Measurements from ENCODE around the gene NOTCH1. TPM values are rescaled to one million over a fixed set of nuclear protein-coding genes. Genes with fewer than 3 reads are reported as not detected.
"Not testable (repeated sequence)": the region's sequence is repeated elsewhere in the genome, so short reads cannot be mapped to it uniquely, and the experiment has no call there.

The NOTCH1 gene
- total RNA-seq, 1 experiment from 2014 or later, result 28.5 TPM

DNA sequence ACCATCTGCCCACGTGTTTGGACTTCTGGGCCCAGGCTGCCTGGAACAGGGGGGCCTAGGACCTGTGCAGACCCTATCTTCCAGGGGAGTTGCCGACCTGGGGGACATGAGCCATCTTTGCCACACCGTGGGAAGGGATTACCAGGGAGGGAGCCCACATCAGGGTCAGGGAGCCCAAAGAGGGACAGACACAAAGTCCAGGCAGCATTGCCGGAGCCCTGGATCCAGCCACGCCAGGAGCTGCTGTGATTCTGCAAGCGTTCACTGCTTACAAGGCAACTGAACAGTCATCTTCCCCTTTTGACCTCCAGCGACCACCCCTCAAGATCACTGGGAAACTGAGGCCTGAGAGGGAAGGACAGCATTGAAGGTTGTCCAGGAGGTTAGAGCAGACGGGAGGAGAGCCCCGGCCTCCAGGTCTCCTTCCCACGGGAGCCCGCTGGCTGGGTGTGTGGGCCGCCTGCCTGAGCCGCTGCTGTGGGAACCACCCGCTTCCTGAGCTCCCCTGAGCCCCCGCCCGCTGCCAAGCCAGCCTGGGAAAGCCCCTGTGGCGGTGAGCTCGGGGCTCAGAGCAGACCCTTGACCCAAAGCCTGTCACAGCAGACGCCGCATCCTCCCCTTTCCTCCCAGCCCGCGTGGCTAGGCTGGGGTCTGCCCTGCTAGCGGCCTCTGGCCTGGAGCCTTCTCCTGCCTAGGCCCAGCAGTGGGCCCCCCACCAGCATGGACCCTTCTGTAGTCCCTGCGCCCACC, 17.1 kb upstream of the NOTCH1 start:
- no peak overlapping the region for H3K27ac ChIP-seq
- H3K36me3 ChIP-seq, result no peaks in the 10 kb centered on the region
- H3K9me3 ChIP-seq (replicated peaks), result peaks cover 6% of the 10 kb centered on the region; the same call in 1 of the 2 replicates
- DNase-seq, result no peak
- H3K4me1 ChIP-seq, result peaks cover 5% of the 10 kb centered on the region
- no peak overlapping the region for H3K4me3 ChIP-seq
- H3K27me3 ChIP-seq, result peaks cover 43% of the 10 kb centered on the region

DNA sequence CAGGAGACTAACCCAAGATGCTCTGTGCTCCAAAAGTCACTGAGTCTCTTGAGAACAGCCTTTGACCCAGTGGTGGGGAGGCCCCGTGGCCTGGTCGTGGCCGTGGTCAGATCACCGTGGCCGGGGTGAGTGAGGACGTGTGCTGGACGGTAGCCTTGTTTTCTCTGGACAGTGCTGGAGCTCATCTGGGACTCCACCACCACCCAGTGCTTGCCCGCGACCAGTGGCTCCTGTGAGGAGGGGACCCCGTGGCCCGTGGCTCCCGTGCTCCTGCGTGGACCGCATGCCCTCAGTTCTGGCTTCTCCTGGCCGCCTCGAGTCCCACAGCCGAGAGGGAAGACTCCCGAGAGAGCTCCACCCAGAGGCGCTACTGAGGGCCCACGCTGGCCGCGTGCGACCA, 15.9 kb upstream of the NOTCH1 start:
- no peaks in the 10 kb centered on the region for H3K36me3 ChIP-seq
- H3K9me3 ChIP-seq (replicated peaks), result peaks cover 6% of the 10 kb centered on the region; the same call in 1 of the 2 replicates
- H3K4me1 ChIP-seq, result no peaks in the 10 kb centered on the region
- no peak overlapping the region for H3K27ac ChIP-seq
- peaks cover 43% of the 10 kb centered on the region for H3K27me3 ChIP-seq
- no peak overlapping the region for H3K4me3 ChIP-seq
- no peak for DNase-seq

DNA sequence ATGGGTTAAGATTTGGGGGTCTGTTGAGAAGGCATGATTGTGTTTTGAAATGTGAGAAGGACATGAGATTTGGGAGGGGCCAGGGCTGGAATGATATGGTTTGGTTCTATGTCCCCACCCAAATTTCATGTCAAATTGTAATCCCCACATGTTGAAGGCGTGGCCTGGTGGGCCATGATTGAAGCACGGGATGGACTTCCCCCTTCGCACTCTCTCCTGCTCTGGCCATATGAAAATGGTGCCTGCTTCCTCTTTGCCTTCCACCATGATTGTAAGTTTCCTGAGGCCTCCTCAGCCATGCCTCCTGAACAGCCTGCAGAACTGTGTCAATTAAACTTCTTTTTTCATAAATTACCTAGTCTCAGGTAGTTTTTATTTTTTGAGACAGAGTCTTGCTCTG, 14.7 kb upstream of the NOTCH1 start:
- H3K4me3 ChIP-seq, result no peak overlapping the region
- H3K27me3 ChIP-seq, result peaks cover 43% of the 10 kb centered on the region
- no peak for DNase-seq
- H3K4me1 ChIP-seq, result no peaks in the 10 kb centered on the region
- H3K27ac ChIP-seq, result no peak overlapping the region
- no peaks in the 10 kb centered on the region for H3K36me3 ChIP-seq
- H3K9me3 ChIP-seq (replicated peaks), result peaks cover 6% of the 10 kb centered on the region; the same call in 1 of the 2 replicates

DNA sequence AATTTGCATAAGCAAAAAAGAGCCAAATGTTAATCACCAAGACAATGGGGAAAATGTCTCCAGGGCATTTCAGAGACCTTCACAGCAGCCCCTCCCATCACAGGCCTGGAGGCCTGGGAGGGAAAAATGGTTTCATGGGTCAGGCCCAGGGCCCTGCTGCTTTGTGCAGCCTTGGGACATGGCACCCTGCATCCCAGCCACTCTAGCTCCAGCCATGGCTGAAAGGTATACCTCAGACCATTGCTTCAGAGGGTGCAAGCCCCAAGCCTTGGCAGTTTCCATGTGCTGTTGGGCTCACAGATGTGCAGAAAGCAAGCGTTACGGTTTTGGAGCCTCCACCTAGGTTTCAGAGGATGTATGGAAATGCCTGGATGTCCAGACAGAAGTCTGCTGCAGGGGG, 13.5 kb upstream of the NOTCH1 start:
- H3K4me3 ChIP-seq; H3K36me3 ChIP-seq; H3K4me1 ChIP-seq; H3K9me3 ChIP-seq (replicated peaks); H3K27ac ChIP-seq; DNase-seq: not testable (repeated sequence)
- peaks cover 42% of the 10 kb centered on the region for H3K27me3 ChIP-seq

DNA sequence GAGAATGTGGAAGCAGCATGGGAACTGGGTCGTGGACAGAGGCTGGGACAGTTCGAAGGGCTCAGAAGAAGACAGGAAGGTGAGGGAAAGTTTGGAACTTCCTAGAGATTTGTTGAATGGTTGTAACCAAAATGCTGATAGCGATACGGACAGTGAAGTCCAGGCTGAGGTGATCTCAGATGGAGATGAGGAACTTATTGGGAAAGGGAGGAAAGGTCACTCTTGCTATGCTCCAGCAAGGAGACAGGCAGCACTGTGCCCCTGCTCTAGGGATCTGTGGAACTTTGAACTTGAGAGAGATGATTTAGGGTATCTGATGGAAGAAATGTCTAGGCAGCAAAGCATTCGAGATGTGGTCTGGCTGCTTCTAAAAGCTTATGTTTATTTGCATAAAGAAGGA, 13.0 kb upstream of the NOTCH1 start:
- not testable (repeated sequence) for H3K9me3 ChIP-seq (replicated peaks); H3K27ac ChIP-seq; H3K4me1 ChIP-seq; DNase-seq; H3K4me3 ChIP-seq; H3K36me3 ChIP-seq
- H3K27me3 ChIP-seq, result peaks cover 42% of the 10 kb centered on the region

DNA sequence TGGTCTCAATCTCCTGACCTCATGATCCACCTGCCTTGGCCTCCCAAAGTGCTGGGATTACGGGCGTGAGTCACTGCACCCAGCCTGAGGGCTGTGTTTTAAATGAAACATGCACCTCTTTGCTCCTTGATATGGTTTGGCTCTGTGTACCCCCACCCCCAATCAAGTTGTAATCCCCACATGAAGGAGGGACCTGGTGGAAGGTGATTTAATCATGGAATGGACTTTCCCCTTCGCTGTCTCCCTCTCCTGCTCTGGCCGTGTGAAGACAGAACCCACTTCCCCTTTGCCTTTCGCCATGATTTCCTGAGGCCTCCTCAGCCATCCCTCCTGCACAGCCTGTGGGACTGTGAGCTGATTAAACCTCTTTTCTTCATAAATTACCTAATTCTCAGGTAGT, 12.5 kb upstream of the NOTCH1 start:
- H3K4me1 ChIP-seq, result no peaks in the 10 kb centered on the region
- no peak overlapping the region for H3K4me3 ChIP-seq
- peaks cover 6% of the 10 kb centered on the region; the same call in 1 of the 2 replicates for H3K9me3 ChIP-seq (replicated peaks)
- no peak for DNase-seq
- H3K27ac ChIP-seq, result no peak overlapping the region
- H3K27me3 ChIP-seq, result peaks cover 42% of the 10 kb centered on the region
- no peaks in the 10 kb centered on the region for H3K36me3 ChIP-seq

DNA sequence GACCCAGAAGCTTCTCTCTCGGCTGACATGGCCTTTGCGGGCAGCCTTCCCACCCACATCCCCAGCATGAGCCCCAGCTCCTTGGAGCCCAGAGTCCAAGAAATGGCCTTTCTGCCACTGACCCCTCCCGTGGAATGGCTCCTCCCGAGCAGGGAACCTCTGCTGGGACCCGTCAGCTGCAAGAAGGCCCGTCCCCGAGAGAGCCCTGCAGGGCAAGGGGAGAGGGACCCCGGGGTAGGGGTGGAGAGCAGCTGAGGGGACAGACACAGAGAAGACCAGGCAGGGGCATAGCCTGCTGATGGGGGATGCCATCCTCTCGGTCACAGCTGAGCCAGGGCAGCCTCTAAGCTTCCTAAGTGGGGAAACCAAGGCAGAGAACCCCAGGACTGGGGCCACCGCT, 11.2 kb upstream of the NOTCH1 start:
- no peak overlapping the region for H3K4me3 ChIP-seq
- no peaks in the 10 kb centered on the region for H3K36me3 ChIP-seq
- H3K27me3 ChIP-seq, result peaks cover 42% of the 10 kb centered on the region
- DNase-seq, result no peak
- H3K9me3 ChIP-seq (replicated peaks), result peaks cover 6% of the 10 kb centered on the region; the same call in 1 of the 2 replicates
- no peak overlapping the region for H3K27ac ChIP-seq
- peaks cover 3% of the 10 kb centered on the region; the same call in 1 of the 2 replicates for H3K4me1 ChIP-seq

DNA sequence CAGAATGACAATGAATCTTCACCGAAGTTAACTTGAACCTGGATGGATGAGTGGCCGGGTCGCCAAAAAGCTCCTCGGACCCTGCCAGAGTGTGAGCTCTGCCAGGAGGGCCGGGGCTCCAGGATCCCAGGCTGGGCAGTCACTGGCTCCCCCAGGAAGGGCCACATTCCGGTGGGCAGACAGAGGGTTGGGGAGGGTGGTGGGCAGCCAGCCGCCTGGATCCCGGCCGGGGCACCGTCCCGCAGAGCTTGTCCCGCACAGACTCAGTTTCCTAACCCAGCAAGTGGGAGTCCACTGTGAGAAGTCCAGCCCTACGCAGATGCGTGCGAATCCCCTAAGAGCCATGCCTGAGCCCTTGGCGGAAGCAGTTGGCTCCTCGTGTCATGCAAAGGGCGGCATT, 10.3 kb upstream of the NOTCH1 start:
- H3K36me3 ChIP-seq, result no peaks in the 10 kb centered on the region
- no peak for DNase-seq
- no peak overlapping the region for H3K4me3 ChIP-seq
- H3K4me1 ChIP-seq, result peaks cover 3% of the 10 kb centered on the region; the same call in 1 of the 2 replicates
- peaks cover 46% of the 10 kb centered on the region for H3K27me3 ChIP-seq
- H3K9me3 ChIP-seq (replicated peaks), result peaks cover 6% of the 10 kb centered on the region; the same call in 1 of the 2 replicates
- no peak overlapping the region for H3K27ac ChIP-seq

DNA sequence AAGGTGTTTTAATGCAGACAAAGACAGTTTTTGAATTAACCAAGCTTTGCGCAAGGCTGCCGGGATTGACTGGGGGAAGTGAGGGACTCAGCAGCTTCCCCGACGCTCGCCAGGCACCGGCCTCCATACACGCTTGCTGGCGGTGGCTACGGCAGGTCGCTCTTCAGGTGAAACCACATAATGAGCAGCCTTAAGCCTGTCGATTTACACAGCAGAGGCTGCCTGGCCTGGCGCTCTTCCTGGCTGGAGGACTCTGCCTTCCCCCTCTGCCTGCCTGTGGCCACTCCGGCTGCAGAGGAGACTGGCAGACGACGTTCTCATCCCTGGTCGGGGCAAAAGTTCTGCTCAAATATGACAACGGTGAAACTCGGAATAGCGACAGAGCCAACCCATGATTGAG, 9.0 kb upstream of the NOTCH1 start:
- peaks cover 3% of the 10 kb centered on the region; the same call in 1 of the 2 replicates for H3K4me1 ChIP-seq
- no peak overlapping the region for H3K27ac ChIP-seq
- peaks cover 6% of the 10 kb centered on the region; the same call in 1 of the 2 replicates for H3K9me3 ChIP-seq (replicated peaks)
- H3K27me3 ChIP-seq, result peaks cover 56% of the 10 kb centered on the region
- no peak for DNase-seq
- no peaks in the 10 kb centered on the region for H3K36me3 ChIP-seq
- no peak overlapping the region for H3K4me3 ChIP-seq

DNA sequence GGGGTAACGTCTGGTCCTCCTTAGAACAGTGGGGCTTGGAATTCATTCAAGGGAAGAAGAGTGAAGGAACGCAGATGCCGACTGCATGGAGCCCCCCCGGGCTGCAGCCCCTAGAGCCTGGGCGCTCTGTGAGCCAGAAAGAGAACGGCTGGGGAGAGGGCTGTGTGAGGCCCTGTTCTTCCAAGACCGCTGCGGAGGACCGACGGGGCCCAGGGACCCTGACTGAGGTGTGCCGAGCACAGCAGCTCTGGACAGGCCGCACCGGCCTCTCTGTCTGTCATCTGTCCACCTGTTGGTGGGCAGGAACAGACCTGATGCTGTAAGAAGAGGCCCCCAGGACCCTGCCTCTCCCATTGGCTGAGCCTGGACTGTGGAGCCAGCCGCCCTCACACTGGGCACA, 7.7 kb upstream of the NOTCH1 start:
- no peaks in the 10 kb centered on the region for H3K36me3 ChIP-seq
- DNase-seq, result no peak
- no peak overlapping the region for H3K4me3 ChIP-seq
- no peaks in the 10 kb centered on the region for H3K9me3 ChIP-seq (replicated peaks)
- no peak overlapping the region for H3K27ac ChIP-seq
- H3K27me3 ChIP-seq, result peaks cover 69% of the 10 kb centered on the region
- peaks cover 3% of the 10 kb centered on the region; the same call in 1 of the 2 replicates for H3K4me1 ChIP-seq

DNA sequence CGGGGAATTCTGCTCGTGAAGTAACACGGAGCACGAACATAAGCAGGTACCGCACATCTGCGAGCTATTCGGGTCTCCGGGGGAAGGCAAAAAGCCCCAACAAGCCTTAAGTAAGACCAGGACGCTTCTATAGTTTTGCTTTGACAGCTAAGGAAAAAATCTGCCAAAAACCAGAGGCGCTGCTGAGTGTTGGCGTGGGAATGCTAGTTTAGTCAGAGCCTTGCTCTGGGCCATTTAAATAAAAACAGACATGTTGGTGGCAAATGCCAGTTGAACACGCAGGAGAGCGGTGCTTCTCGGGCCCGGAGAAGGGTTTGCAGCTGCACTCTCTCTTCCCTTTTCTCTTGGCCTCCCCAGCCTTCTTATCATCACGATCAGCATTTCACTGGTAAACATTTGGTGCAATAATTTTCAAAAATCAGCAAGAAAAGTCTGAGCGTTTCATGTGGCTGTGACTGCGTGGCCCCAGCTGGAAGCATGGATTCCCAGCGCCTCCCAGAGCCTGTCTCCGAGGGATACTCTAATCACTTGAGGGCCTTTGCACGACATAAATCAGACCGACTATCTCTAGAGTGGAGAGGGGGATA, 6.4 kb upstream of the NOTCH1 start:
- H3K4me3 ChIP-seq, result no peak overlapping the region
- H3K9me3 ChIP-seq (replicated peaks), result no peaks in the 10 kb centered on the region
- H3K27ac ChIP-seq, result no peak overlapping the region
- H3K36me3 ChIP-seq, result no peaks in the 10 kb centered on the region
- peaks cover 9% of the 10 kb centered on the region; the same call in 1 of the 2 replicates for H3K4me1 ChIP-seq
- no peak for DNase-seq
- peaks cover 82% of the 10 kb centered on the region for H3K27me3 ChIP-seq

DNA sequence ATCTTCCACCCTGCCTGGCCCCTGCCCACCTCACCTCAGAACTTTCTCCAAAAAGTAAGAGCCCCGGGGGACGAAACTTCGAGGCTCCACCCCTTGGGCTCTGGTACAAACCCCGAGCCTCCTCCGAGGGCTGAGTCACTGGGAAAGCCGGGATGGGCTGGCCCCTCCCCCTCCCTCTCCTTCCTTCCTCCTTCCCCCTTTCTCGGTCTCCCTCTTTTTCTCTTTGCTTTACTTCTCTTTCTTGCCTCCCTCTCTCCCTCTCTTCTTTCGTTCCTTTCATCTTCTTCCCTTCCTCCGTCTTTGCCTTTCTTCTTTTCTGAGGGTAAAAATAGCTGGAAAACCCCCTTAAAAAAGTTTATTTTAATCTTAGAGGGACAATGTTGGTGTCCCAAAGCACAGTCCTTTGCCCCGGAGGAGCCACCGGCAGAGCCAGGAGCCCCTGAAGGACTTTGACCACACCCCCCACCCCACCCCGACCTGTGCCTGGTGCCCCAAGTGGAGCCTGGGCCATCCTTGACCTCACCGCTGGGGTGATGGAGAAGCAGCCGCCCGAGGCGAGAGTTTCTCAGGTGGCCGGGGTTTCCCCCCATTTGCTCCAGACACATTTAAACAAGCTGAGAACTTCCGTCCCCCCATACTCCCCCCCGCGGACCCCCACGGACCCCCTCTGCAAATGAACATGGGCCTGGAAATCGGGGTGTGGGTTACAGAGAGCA, 5.7 kb upstream of the NOTCH1 start:
- Histone ChIP-seq H3K9me3 (replicated peaks) (no peaks in the 10 kb centered on the region), H3K27me3 (peaks cover 85% of the 10 kb centered on the region), H3K27ac (no peak overlapping the region), H3K4me3 (no peak overlapping the region), H3K36me3 (no peaks in the 10 kb centered on the region), H3K4me1 (peaks cover 16% of the 10 kb centered on the region; the same call in 1 of the 2 replicates)
- DNase-seq, result peak; percentile 50 to 61

DNA sequence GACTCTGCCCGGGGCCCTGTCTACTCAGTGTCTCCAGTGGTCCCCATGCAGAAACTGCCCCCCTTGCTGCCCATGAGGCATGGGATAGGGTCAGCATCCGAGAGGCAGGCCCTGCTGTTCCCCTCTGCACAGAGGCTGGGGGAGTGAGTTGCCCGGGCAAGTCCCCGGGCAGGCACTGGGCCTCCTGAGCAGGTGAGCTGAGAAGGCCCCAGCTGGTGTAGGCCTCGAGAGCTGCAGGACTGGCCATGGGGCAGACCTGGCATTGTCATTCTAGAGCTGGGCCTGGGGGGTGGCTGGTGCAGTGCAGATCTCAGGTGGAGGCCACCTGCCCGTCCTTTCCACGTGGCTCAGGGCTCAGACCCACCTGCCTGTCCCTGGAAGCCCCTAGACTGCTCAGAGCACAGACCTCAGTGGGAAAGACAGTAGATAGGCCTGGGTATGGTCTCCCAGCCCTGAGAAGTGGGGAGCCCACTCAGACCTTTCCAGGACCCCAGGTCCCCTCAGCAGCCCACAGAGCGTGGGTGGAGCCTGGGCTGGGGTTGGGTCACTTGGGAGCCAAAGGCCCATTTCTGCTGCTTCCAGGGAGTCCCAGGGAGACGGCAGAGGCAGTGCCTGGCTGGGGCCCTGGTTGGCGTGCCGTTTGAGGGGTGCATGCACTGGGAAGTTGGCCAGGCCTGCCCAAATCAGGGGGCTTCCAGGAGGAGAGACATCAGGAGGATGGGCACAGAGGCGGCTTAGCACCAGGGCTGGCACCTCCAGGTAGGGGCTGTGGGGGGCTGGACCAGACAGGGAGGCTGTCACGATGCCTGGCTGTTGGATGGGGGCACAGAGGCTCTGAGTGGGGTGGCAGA, 4.8 kb upstream of the NOTCH1 start:
- Histone ChIP-seq H3K4me3 (no peak overlapping the region), H3K27ac (no peak overlapping the region), H3K9me3 (replicated peaks) (no peaks in the 10 kb centered on the region), H3K27me3 (peaks cover 76% of the 10 kb centered on the region), H3K4me1 (peaks cover 16% of the 10 kb centered on the region; the same call in 1 of the 2 replicates), H3K36me3 (no peaks in the 10 kb centered on the region)
- DNase-seq, result no peak

Measured in SJCRH30 (cell line).